Neural cell (in vitro differentiated cells): ENCODE measurements around the gene GUCA2B. TPM values are rescaled to one million over a fixed set of nuclear protein-coding genes. Genes with fewer than 3 reads are reported as not detected.

Source experiments
- H2AFZ ChIP-seq: fragments of 200-600, 300-800 bp; sonication (generic), shearing (Covaris generic); 2 replicates; pipeline ENCODE4 v1.6.0; 2014; ENCODE audit warnings: low read depth, mild to moderate bottlenecking, antibody characterized with exemption, low read length, moderate library complexity
- H3F3A ChIP-seq: fragments of 200-600 bp; shearing (Covaris generic); 2 replicates; pipeline ENCODE4 v1.6.1; 2016; ENCODE audit warnings: mild to moderate bottlenecking, moderate library complexity, mixed read lengths, antibody characterized with exemption, low read length; ENCODE audit not compliant: insufficient read depth, poor library complexity, severe bottlenecking
- H3K27ac ChIP-seq: fragments of 200-600, 300-800 bp; sonication (generic), shearing (Covaris generic); 2 replicates; pipeline ENCODE4 v1.5.1; 2014; ENCODE audit warnings: mild to moderate bottlenecking, low read length, moderate library complexity
- H3K27me3 ChIP-seq: fragments of 300-800, 200-600 bp; sonication (generic), shearing (Covaris generic); 2 replicates; pipeline ENCODE4 v1.6.0; 2014; ENCODE audit warnings: mild to moderate bottlenecking, low read depth, low read length, moderate library complexity; ENCODE audit not compliant: insufficient read depth
- H3K36me3 ChIP-seq: fragments of 300-800, 200-600 bp; sonication (generic), shearing (Covaris generic); 2 replicates; pipeline ENCODE4 v1.5.1; 2014; ENCODE audit warnings: mild to moderate bottlenecking, antibody characterized with exemption, low read length, moderate library complexity; ENCODE audit not compliant: insufficient read depth
- H3K4me2 ChIP-seq: fragments of 300-800, 200-600 bp; sonication (generic), shearing (Covaris generic); 2 replicates; pipeline ENCODE4 v1.6.0; 2014; ENCODE audit warnings: mild to moderate bottlenecking, low read length
- H3K4me3 ChIP-seq: fragments of 300-800, 200-600 bp; sonication (generic), shearing (Covaris generic); 2 replicates; pipeline ENCODE4 v1.5.1; 2014; ENCODE audit warnings: mild to moderate bottlenecking, low read length, moderate library complexity
- H3K79me2 ChIP-seq: fragments of 200-600 bp; shearing (Covaris generic); replicated peaks from 2 replicates; pipeline ENCODE4 v1.6.0; 2014; ENCODE audit warnings: mild to moderate bottlenecking, low read length, moderate library complexity; ENCODE audit not compliant: insufficient read depth
- H3K9ac ChIP-seq: fragments of 300-800, 200-600 bp; sonication (generic), shearing (Covaris generic); 2 replicates; pipeline ENCODE4 v1.6.1; 2016; ENCODE audit warnings: mild to moderate bottlenecking, low read length, mixed read lengths
- H3K9me2 ChIP-seq: fragments of 200-600 bp; shearing (Covaris generic); 2 replicates; pipeline ENCODE4 v1.6.1; 2016; ENCODE audit warnings: mild to moderate bottlenecking, low read length, mixed read lengths; ENCODE audit not compliant: insufficient read depth
- H3K9me3 ChIP-seq: fragments of 200-600, 300-800 bp; sonication (generic), shearing (Covaris generic); 2 replicates; pipeline ENCODE4 v1.6.1; 2016; ENCODE audit warnings: mild to moderate bottlenecking, mixed run types, low read length, moderate library complexity, mixed read lengths
- H4K20me1 ChIP-seq: fragments of 200-600 bp; shearing (Covaris generic); 2 replicates; pipeline ENCODE4 v1.6.1; 2016; ENCODE audit warnings: mild to moderate bottlenecking, mixed run types; ENCODE audit not compliant: insufficient read depth
- CTCF ChIP-seq: fragments of 450-650 bp; IDR thresholded peaks from 2 replicates; pipeline ENCODE4 v1.5.1; 2014; ENCODE audit warnings: antibody characterized with exemption, mild to moderate bottlenecking, moderate library complexity; ENCODE audit not compliant: poor library complexity, severe bottlenecking
- EP300 ChIP-seq: fragments of 450-650 bp; conservative IDR thresholded peaks from 2 replicates; pipeline ENCODE4 v1.6.1; 2014; ENCODE audit warnings: antibody characterized with exemption, mild to moderate bottlenecking, moderate library complexity; ENCODE audit not compliant: poor library complexity, severe bottlenecking
- EZH2 ChIP-seq: fragments of 200-600, 300-800 bp; shearing (Covaris generic), sonication (generic); IDR thresholded peaks from 2 replicates; pipeline ENCODE4 v1.6.1; 2014; ENCODE audit warnings: antibody characterized with exemption, low read length, borderline replicate concordance, mild to moderate bottlenecking; ENCODE audit not compliant: insufficient read depth, poor library complexity, severe bottlenecking
- MXI1 ChIP-seq: fragments of 450-650 bp; conservative IDR thresholded peaks from 2 replicates; pipeline ENCODE4 v1.6.1; 2014; ENCODE audit warnings: antibody characterized with exemption, mild to moderate bottlenecking; ENCODE audit not compliant: poor library complexity, severe bottlenecking
- POLR2AphosphoS5 ChIP-seq: IDR thresholded peaks from 2 replicates; pipeline ENCODE4 v1.6.1; 2012
- RAD21 ChIP-seq: fragments of 450-650 bp; conservative IDR thresholded peaks from 2 replicates; pipeline ENCODE4 v1.6.1; 2014; ENCODE audit warnings: antibody characterized with exemption, mild to moderate bottlenecking, moderate library complexity
- REST ChIP-seq: IDR thresholded peaks from 2 replicates; pipeline ENCODE4 v1.6.1; 2012; ENCODE audit warnings: borderline replicate concordance
- SMC3 ChIP-seq: fragments of 450-650 bp; conservative IDR thresholded peaks from 2 replicates; pipeline ENCODE4 v1.6.1; 2014; ENCODE audit warnings: antibody characterized with exemption, mild to moderate bottlenecking, moderate library complexity; ENCODE audit not compliant: poor library complexity
- TAF1 ChIP-seq: IDR thresholded peaks from 2 replicates; pipeline ENCODE4 v1.6.1; 2012; ENCODE audit warnings: low read depth
- polyA plus RNA-seq: library from polyadenylated mRNA; depleted of rRNA; stranded (reverse); fragments of >200 nt; gene quantifications from 2 replicates; pipeline ENCODE4 v1.2.3, GENCODE V29; 2014

The GUCA2B gene
- polyA plus RNA-seq, 1 donor from 2014 or later = not detected

DNA sequence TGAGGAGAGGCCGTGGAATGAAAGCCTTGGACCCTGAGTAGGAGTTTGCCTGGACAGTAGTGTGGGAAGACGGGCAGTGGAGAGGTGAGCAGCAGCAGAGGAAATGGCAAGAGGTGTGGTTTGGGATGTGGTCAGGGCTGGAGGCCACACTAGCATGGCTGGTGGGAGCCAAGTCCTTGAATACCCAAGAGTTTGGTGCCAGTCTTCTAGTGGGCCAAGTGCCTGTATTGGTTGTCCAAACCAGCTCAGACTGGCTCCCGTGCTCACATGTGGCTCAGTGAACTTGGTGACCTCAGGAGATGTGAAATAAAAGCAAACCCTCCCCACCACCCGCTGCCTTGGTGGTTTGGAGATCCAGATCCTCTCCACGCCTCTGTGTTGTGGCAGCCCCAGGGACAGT is 9.0 kb downstream of the GUCA2B start:
- Histone ChIP-seq H3K9ac (no peak overlapping the region), H3K4me2 (no peak overlapping the region), H3K4me3 (no peak overlapping the region), H4K20me1 (no peaks in the 10 kb centered on the region), H3K27me3 (no peaks in the 10 kb centered on the region), H3K9me2 (no peaks in the 10 kb centered on the region), H3K79me2 (no peaks in the 10 kb centered on the region), H3K9me3 (peaks cover 5% of the 10 kb centered on the region), H2AFZ (no peak overlapping the region), H3F3A (no peaks in the 10 kb centered on the region), H3K27ac (no peak overlapping the region), H3K36me3 (no peaks in the 10 kb centered on the region)
- no peak for TF ChIP-seq POLR2AphosphoS5
- TF ChIP-seq CTCF = no peak
- TF ChIP-seq REST = no peak
- TF ChIP-seq EP300 = no peak
- TF ChIP-seq TAF1 = no peak
- TF ChIP-seq RAD21 = no peak
- TF ChIP-seq EZH2 = no peak
- TF ChIP-seq MXI1 = no peak
- no peak for TF ChIP-seq SMC3

- no peak overlapping the region for H3K4me3 ChIP-seq
- H4K20me1 ChIP-seq = no peaks in the 10 kb centered on the region
- no peak overlapping the region for H2AFZ ChIP-seq
- no peaks in the 10 kb centered on the region for H3K79me2 ChIP-seq
- TF ChIP-seq REST (no peak), SMC3 (no peak), CTCF (no peak), RAD21 (no peak), TAF1 (no peak), MXI1 (no peak), POLR2AphosphoS5 (no peak), EZH2 (no peak), EP300 (no peak)
- H3K27me3 ChIP-seq = no peaks in the 10 kb centered on the region
- H3K9me3 ChIP-seq = peaks cover 5% of the 10 kb centered on the region
- no peaks in the 10 kb centered on the region for H3F3A ChIP-seq
- no peaks in the 10 kb centered on the region for H3K9me2 ChIP-seq
- no peak overlapping the region for H3K27ac ChIP-seq
- H3K36me3 ChIP-seq = no peaks in the 10 kb centered on the region
- H3K9ac ChIP-seq = no peak overlapping the region
- H3K4me2 ChIP-seq = no peak overlapping the region
Measured at GRCh38 chr1:42163114-42163513, 9.9 kb downstream of the GUCA2B start.
